ENCODE measurements around the gene IL4R.

Gene IL4R

DNA sequence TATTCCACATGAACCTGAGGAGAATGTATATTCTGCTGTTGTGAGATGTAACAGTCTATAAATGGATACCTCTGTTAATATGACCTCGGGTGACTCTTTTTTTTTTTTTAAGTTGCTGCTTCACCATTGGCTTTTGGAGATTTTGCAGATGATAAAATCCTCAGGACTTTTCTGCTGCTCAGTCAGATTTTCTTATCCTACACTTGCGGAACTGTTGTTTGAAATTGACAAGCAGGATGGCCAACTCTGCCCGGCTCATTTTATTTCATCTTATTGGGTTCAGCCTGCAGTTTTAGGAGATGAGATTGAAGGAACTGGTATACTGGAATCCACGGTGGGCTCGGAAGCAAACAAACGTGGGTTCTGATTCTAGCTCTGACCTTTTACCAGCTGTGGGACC, 19.3 kb downstream of the IL4R start:
- no peak for DNase-seq

DNA sequence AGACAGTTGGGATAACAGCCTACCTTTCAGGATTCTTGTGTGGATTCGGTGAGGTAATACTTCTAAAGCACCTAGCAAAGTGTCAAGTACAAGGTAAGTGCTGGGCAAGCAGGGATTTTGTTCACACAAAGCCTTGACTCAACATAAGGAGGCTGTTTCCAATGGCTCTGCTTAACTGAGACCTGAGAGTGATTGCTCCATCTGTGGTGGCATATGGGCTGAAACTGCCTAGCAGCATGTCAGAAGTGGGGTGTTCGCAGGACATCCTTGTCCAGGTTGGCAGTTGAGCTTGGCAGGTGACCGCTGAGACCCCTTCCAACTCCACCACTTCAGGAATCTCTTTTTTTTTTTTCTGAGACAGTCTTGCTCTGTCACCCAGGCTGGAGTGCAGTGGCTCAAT, 19.8 kb downstream of the IL4R start:
- DNase-seq: no peak

DNA sequence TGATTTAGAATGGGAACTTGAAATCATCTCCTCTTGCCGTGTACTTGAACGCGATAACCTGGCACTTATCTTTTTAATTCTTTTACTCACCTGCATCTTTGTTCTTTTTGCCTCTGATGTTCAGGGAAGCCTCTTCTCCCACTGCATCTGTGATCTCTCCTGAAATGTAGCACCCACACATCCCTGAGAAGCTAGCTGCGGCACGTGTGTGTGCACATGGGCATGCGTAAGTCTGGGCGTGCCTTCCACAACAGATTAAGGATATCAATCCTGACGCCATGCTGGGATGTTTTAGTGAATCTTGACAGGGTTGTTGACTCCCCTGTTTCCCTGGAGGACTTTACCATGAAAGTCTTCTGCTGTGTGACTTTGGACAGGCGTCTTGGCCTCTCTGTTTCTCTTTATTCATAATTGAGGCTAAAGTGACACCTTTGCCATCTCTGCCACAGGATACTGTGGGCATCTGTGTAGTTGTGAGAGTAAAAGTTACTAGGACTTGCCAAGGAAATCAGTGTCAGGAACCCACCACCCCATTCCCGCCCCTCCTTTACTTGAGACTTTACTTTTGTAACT, 20.5 kb downstream of the IL4R start:
- no peak for DNase-seq

GRCh38 chr16:27334838-27335237, 21.1 kb downstream of the IL4R start:
- DNase-seq: no peak

DNA sequence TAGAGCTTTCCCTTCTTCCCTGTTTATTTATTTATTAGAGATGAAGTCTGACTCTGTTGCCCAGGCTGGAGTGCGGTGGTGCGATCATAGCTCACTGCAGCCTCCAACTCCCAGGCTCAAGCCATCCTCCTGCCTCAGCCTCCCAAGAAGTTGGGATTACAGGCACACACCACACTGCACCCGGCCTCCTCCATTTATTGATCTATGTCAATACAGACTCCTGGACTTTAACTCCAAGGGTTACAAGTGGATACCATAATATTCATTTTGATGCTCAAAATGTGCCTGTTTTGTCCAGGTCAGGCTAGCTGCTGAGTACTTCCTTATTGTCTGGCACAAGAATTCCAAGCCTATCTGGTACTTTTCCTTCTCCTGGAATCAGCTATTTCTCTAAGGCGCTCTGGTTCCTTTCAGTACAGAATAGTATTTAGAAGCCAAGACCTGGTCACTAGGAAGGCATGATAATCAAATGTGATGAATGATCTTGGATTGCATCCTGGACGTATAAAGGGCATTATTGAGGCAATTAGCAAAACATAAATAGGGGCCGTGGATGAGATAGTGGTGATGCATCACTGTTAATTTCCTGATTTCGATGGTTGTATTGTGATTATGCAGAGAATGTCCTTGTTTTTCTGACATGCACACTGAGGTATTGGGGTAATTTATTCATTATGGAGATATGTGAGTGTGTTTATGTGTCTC, 21.7 kb downstream of the IL4R start:
- DNase-seq: no peak

DNA sequence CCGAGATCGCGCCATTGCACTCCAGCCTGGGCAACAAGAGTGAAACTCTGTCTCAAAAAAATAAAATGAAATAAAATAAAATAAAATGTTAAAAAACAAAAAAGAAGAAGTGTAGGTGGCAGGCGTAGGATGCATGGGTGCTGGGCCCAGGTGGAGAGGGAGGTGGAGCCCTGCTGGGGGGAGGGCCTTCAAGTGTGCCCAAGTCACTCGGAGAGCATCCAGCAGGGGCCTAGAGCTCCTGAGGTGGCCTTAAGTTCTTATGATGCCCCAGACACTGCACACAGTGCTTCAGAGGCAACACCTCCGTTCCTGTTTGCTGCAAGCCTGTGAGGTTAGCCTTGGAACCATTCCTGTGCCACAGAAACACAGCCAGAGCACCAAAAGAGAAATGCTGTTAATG, 23.2 kb downstream of the IL4R start:
- DNase-seq: no peak

GRCh38 chr16:27339180-27339579, 25.4 kb downstream of the IL4R start:
- DNase-seq: no peak

GRCh38 chr16:27340654-27341053, 26.9 kb downstream of the IL4R start:
- no peak for DNase-seq

DNA sequence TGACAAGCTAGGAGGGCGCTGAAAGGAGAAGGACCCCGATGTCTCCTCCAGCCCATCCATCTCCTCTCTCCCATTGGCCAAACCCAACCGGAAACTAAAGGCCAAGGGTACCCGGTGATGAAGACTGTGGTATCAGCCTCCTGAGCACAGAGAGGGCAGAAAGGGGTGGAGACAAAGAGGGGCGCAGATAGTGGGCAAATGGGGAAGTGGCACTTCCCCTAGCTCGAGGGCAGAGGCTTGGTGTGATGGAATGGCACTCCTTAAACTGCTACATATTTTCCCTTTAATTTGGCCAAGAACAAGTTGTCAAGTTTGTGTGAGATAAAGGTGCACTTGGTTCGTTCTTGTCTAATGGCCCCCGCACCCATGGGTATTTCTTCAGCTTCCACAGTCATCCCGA, 27.8 kb downstream of the IL4R start:
- DNase-seq: no peak

DNA sequence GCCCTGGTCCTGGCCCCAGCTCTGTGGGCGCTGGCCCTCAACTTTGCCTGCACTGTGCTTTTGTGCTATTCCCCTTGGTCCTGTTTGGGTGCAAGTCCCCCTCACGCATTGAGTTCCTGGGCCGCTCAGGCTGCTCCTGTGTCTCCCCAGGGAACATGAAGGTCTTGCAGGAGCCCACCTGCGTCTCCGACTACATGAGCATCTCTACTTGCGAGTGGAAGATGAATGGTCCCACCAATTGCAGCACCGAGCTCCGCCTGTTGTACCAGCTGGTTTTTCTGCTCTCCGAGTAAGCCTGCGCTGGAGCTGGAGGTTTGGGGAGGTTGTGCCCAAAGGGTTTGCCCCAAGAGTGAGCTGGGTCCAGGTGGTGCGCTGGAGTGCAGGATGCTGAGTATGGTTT, 28.2 kb downstream of the IL4R start:
- no peak for DNase-seq

GRCh38 chr16:27344721-27345120, 30.9 kb downstream of the IL4R start:
- DNase-seq: no peak

DNA sequence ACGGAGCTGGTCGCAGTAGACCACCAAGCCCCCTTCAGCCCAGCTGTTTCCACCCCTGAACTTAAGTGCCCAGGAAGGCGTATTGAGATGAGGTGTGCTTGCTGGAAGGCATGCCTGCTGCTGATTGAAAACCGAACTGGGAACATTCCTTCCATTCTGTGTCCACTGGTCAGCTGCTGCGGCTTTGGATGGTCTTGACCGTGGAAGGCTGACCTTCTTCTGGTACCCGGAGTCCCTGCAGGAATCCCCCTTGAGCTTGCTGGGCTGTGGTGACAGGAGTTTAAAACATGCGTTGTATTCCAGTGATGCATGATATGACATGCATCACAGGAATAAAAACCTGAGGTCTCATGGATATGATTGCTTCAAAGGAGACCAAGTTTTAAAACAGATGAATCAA, 31.4 kb downstream of the IL4R start:
- no peak for DNase-seq

GRCh38 chr16:27346819-27347218, 33.0 kb downstream of the IL4R start:
- DNase-seq: no peak

DNA sequence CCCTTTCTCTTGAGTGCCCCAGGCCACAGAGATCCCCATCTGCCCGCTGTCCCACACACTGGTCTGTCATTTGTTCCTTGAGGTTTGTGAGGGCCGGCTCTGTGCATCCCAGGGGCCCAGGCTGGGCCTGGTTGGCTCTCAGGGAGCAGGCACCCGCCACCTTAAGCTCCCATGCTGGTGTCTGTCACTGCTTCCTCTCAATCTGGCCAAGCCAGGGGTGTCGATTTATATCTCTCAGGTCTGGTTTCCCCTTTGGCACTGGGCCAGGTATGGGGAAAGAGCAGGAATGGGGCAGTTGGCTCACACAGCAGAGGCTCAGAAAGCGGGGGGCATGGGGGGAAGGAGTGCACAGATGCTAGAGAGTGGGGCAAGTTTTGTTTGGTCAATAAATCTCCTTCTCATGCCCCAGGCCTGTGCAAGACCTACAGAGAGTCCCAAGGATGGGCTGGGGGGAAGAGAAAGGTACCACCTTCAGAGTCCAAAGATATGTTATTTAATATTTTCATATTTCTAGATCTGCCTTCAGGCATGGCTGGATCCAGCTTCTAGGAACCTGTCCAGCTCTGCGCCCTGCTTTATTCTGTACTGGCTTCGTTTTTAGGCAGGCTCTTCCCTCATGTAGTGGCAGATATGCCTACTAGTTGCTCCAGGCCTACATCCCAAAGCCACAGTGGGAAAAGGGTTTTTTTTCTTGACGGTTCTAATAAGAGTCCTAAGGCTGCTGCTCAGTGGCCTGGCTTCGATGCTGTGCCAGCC, 34.3 kb downstream of the IL4R start:
- DNase-seq: no peak

DNA sequence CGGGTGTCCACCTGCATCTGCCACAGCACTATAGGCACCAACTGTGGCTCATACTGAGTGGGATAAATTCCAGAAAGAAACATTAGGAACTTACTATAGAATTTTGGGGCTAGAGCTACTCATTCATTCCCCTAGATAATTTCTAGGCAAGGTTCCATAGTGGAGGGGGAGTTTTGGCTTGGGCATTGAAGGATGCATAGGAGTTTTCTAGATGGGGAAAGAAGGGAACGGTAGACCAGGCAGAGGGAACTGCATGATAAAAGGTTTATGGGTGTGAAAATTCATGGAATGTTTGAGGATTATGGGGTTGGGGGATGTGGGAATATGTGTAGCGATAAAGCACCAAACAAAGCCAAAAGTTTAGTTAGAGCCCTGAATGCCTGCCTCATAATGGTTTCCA, 35.5 kb downstream of the IL4R start:
- no peak for DNase-seq

DNA sequence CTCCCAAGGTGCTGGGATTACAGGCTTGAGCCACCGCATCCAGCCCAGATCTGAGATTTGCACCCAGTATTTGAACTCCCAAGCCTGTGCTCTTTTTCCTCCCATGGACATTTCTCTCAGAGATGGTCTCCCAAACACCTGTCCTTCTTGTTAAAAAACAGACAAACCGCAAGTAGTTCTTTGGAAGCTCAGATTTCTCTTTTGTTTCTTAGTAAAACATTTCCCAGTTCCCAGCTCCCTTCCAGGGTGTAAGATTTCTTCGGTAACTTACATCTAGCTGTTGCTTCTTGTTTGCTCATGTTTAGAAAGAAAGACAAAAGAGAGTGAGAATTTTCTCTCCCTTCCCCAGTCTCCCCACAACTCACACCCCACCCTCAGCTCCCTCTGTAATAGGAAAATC, 36.2 kb downstream of the IL4R start:
- no peak for DNase-seq

DNA sequence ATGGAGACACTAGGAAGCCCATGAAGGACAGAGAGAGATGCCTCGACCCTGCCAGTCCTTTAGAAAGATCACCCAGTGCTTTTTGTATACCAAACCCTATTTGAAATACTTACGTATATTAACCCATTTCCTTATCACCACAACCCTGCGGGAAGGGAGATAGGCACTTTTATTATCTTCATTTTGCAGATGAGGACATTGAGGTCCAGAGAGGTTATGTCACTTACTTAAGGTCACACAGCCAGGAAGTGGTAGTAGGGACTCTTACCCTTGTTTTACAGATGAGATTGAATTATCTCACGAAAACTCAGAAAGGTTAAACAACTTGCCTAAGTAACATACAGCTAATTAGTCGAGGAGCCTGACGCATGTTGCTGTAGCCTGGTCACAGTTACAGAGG, 38.2 kb downstream of the IL4R start:
- no peak for DNase-seq

DNA sequence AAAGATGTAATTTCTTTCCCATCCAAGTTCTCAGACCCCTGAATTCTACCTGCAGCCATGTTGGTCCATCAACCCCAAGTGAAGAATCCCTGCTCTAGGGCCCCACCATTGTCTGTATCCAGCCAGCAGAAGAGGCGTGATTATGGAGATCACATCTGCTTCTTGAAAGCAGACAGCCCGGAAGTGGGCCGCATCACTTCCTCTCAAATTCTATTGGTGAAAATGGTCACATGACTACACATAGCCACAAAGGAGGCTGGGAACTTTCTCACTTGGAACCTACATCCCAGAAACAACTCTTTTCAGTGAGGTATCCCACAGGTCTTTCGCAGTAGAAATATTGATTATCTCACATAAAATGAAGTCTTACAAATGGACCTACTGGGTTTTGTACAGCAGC, 40.1 kb downstream of the IL4R start:
- DNase-seq: no peak

DNA sequence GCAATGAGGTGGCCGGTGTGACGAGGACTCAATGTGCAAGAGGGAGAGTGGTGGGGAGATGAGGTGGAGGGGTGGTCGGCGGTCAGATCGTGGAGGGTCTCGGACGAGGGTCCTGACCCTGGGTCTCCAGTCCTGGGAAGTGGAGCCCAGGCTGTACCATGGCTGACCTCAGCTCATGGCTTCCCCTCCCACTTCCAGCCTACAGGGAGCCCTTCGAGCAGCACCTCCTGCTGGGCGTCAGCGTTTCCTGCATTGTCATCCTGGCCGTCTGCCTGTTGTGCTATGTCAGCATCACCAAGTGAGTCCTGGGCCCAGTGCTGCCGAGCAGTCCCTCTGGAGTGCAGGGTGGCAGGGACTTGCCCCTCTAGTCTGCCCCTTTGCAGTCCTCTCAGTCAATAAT, 41.8 kb downstream of the IL4R start:
- no peak for DNase-seq

DNA sequence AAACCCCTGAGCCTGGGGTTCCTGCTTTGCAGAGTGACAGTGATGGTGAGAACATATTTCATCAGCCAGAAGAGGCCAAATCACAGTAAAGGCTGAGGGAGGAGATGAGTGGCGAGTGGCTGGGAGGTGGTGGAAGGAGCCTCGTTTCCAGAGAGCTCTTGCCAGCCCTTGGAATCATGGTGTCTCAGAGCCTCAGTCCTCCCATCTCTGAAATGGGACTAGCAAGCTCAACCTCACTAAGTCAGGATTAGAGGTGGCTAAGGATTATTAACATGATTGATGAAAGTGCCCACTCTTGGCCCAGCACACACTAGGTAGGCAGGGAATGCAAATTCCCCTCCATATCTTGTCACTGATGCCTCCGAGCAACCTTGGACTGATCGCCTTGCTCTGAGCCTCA, 43.0 kb downstream of the IL4R start:
- no peak for DNase-seq

DNA sequence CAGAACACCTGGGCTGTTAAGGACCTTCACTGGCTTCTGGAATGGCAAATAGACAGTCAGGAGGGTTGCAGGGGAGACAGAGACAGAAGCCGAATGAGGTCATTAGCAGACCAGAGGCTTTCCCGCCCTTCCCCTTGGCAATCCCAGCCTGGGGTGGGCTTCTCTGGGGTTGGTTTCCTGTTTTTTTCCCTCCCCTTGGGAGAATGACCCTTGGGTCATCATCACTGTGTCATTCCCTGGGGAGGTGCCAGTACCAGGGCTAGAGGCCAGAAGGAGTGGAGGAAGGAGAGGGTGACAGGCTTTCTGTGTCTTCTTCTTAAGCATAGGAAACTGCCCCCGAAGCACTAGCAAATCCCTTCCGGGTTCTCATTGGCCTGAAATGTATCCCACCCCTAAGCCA, 45.3 kb downstream of the IL4R start:
- no peak for DNase-seq

GRCh38 chr16:27359615-27360014, 45.8 kb downstream of the IL4R start:
- no peak for DNase-seq

DNA sequence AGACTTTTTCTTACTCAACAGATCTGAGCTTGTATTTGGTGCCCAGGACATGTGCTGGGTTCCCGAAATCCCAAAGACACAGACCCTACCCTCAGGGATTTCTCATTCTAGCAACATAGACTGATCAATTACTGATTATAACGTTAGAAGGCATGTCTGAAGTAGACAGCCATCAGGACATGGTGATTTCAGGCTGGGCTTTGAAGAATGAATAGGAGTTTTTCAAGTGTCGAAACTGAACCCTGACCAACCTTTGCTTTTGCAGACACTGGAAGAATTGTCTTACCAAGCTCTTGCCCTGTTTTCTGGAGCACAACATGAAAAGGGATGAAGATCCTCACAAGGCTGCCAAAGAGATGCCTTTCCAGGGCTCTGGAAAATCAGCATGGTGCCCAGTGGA, 48.2 kb downstream of the IL4R start:
- no peak for DNase-seq

GRCh38 chr16:27362570-27363245, 48.9 kb downstream of the IL4R start:
- DNase-seq: no peak
